NCI-H2196 (cell line): ENCODE results near the gene AKAP13.
A peak's percentile ranks its signal among the peaks of the same experiment; 100 is the strongest.
"Not testable (repeated sequence)": the region's sequence is repeated elsewhere in the genome, so short reads cannot be mapped to it uniquely, and the experiment has no call there.

Source experiments
- DNase-seq: peaks from one replicate; lab custom pipeline; 2025; ENCODE audit not compliant: unreplicated experiment; lab: John Stamatoyannopoulos, UW

Gene AKAP13

DNA sequence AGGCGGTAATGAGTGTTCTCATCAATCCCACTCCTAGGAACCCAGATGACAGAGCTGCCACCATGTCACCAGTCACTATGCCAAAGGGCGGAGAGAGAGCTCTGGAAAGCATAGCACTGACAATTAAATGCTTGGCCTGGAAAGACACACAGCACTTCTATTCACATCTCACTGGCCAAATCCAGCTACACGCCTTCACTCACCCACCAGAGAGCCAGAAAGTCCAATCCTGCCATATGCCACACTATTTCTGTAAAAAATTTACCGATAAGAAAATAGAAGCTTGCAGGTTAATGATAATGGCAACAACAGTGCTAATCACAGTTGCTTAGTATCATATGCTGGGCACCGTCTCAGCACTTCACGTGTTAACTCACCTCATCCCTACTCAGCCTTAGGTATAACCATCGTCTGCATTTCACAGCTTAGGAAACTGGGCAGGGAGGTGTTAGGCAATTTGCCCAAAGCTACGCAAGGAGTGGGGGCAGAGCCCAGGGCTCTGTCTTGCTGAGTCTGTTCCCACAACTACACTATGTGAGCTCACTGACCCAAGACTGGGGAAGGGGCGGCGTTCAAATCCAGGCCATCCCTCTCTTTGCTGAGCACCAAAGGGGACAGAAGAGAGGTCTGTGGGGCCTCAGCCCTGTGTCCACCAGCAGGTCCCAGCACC lies 397.8 kb downstream of the AKAP13 start:
- DNase-seq, result no peak

DNA sequence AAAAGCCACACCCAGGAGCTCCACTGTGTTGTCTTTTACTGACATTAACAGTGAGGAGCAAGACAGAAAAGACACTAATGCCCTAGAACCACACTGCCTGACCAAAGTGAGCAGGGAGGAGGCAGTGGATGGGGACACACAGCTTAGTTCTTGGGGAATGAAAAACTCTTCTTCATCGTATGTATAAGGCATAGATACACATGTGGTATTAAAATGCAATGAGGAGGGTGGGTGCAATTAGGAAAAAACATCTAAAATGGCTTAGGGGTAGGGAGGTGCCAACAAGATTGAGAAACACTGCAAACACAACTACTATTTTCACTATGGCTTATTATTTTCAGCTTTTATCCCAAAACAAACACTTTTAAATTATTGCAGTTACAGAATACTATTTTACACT lies 398.8 kb downstream of the AKAP13 start:
- no peak for DNase-seq

DNA sequence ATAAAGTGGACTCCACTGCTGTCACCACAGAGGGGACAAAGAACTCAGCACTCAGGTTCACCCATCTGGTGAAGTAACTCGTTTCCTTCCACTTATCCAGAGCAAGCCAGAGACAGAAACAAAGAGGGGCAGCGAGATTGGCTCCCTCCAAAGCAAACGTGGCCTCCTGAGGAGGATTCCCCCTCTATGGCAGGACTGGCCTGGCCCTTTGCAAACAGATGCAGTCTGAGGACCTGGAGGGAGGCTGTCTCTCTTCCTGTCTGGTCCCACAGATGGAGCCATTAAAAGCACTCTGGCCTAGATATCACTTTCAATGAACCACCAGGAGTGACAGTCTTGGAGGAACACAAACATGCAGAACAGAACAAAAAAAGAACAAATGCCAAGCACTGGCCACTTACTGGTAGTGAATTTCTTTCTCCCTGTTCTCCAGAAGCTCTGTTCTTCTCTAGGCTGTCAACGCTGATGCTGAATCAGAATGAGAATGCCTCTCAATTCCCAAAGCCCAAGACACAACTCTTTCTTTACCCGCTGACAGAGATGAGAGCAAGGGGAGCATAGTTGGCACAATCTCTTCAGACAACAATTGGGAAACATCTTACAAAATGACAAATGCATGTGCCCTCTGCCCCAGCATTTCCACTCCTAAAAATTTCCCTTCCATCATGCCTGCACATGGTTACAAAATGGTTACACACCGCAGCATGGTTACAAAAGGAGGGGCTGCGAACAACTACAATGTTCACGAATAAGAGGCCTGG lies 400.0 kb downstream of the AKAP13 start:
- no peak for DNase-seq

DNA sequence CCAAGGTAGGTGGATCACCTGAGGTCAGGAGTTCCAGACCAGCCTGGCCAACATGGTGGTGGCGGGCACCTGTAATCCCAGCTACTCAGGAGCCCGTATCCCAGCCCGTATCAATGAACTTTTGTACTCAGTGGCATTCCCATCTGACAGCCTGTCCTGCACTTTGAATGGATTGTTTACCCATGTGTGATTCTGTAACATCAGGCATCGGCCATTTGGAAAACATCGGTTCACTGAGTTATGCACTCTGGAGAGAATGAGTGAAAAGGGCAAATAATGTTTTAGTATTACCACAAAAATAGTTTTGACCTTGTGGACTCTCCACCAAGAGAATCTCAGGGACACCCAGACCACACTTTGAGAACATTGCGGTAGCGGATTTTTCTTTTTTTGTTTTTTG lies 400.7 kb downstream of the AKAP13 start:
- DNase-seq, result no peak

DNA sequence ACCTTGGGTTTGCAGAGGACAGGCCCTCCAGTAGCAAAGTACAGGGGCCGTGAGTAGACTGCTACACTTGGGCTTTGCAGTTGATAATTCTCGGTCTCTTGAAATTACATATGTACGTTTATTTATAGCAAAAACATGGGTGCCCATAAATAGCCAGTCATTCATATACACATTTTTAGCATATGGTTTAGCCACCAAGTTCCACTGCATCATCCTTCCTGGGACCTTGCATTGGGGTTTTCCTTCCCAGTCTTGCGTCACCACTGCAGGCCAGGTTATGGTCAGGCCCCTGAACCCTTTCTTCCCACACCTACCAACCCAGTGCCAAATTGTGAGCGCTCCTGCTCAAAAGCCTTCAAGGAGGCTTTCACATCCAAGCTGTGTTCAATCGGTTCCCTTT lies 401.7 kb downstream of the AKAP13 start:
- no peak for DNase-seq

DNA sequence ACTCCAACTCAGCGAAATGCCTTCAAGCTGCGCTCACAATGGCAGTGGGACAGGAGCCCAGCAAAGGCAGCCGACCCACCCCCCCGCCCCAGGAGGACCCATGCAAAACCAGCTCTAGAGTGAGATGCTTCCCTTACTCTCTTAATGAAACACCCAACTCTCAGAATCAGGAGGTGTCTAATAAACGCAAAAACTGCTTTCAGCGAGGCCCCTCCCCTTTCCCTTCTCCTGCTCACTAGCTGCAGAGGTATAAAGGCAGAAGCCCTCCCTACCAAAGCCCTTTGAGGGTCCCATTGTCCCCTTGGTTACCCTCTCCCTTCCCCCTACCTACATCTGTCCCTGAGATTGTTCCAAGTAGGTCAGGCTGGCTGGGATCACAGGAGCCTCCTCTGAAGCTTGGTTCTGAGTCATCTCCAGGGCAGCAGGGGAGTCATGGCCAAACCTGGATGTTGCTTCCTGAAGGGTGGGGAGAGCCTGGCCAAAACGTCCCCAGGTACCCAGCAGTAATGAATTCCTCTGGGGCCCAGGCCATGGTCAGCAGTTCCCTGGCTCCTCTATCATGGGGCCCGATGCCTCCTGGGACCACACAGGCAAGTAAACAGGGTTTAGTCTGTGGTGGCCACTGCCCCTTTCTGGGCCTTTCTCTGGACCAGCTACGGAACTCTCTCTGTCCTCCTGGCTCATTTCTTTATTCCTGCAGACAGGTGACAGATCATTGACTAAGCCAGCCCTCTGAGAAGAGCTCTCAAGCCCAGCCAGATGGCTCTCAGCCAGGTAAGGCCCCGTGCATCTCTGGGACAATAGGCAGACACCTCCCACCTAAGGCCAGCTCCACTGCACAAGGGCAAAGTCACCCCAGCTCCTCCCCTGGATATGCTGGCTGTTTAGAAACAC lies 405.7 kb downstream of the AKAP13 start:
- peak; percentile 66 for DNase-seq

DNA sequence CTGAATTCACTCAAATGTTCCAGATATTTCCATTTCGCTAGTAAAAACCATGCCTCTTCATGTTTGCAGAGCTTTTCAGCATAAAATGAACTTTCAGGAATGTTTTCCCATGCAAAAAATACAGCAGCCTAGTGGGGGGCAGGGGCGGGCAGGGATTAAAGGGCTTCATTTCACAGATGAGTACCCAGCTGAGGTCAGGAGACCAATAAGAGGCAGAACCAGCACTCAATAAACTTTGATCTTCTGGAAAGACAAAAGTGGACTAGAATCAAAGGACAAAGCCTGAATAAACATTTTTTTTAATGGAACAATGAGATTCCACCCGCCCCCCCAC lies 406.3 kb downstream of the AKAP13 start:
- DNase-seq, result no peak

DNA sequence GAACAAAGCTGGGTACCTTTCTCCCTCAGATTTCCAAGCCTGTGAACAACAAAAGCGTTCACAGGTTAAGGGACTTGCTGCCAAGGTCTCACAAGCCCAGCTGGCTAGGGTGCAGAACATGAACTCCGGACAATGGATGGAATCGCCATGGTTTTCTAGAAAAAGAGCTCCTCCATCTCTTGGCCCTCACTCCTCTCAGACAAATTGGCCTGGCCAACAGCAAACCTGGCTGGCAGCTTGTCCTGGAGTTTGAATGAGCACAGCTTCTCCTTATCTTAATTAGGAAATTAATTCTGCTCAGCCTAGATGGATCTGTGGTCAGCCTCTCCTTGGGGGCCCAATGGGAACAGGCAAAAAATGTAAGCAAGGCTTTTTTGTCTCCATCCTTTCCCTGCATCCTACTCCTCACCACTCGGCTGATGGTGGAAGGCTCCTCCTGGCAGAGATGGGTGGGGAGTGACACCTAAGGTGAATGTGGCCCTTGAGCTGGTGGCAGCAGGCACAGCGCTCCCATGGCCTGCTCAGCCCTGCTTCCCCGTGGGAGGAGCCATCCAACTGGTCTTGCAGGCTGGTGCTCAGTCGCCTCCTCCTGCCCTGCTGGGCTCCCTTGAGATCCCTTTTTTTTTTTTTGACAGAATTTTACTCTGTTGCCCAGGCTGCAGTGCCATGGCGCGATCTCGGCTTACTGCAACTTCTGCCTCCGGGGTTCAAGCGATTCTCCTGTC lies 408.5 kb downstream of the AKAP13 start:
- DNase-seq, result no peak

DNA sequence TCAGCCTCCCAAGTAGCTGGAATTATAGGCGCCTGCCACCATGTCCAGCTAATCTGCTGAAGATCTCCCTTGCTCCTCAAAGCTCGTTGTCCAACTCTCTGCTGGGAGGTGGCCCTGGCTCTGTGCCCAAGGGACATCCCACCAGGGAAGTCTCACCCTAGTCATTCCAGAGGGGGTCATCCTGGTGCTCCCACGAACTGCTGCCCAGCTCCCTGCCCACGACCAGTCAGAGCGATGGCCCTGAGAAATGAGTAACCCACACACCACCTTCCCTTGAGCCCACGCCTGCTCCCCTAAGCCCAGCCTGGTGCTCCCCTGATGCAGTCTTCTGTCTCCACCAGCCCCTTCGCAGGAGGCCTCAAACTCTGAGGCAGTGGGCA lies 409.1 kb downstream of the AKAP13 start:
- no peak for DNase-seq

DNA sequence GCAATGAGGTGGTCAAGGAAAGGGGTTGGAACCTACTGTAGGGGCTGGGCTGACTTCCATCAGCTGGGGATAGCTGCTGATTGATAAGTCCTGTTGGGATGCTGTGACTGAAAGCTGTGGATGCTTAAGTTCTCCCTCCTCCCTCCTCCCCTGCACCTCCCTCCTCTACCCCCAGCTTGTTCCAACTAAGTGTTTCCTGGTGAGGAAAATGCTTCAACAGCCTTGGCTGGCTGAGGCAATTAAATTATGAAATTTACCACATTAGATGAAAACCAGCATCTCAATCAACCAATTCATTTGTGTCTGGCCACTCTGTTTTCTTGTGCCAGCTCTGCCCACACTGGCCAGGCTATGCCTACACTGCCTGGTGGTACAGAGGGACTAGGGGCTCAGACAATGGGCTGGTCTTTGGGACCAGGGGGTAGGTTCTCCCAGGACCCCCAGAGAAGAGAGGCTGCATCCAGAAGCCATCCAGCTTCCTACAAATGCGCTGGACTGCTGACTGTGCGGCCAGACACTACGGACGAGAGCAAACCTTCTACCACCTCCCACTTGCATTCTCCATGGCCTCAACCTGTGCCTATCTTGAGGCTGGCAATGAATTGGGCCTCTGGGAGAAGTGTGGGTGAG lies 411.8 kb downstream of the AKAP13 start:
- no peak for DNase-seq

DNA sequence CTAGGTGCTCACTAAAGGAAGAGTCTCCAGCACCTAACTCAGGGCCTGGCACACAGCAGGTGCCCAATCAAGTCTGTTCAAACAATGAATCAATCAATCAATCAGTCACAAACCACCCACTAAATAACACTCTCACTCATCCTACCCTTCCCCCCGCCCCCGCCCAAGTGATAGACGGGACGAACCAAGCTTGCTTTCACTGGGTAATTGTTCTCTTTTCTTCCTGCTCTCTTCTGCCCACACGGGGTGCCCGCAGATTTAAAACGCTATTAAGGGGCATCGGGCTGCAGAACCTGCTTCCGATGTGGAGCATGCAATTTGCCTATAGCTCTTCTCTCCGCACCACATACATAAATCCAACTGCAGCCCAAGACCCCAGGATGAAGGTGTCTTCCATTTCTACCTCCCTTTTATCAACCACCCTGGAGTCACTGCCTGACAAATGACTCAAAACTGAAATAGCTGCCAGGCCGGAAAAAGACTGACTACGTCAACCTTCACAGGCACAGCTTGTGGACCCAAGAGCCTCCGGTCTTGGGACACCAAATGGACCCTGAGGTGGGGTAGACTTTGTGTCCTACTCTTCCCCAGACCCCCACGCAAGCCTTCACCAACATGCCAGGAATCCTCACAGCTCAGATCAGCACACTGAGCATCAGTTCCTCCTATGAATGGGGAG lies 412.6 kb downstream of the AKAP13 start:
- no peak for DNase-seq

DNA sequence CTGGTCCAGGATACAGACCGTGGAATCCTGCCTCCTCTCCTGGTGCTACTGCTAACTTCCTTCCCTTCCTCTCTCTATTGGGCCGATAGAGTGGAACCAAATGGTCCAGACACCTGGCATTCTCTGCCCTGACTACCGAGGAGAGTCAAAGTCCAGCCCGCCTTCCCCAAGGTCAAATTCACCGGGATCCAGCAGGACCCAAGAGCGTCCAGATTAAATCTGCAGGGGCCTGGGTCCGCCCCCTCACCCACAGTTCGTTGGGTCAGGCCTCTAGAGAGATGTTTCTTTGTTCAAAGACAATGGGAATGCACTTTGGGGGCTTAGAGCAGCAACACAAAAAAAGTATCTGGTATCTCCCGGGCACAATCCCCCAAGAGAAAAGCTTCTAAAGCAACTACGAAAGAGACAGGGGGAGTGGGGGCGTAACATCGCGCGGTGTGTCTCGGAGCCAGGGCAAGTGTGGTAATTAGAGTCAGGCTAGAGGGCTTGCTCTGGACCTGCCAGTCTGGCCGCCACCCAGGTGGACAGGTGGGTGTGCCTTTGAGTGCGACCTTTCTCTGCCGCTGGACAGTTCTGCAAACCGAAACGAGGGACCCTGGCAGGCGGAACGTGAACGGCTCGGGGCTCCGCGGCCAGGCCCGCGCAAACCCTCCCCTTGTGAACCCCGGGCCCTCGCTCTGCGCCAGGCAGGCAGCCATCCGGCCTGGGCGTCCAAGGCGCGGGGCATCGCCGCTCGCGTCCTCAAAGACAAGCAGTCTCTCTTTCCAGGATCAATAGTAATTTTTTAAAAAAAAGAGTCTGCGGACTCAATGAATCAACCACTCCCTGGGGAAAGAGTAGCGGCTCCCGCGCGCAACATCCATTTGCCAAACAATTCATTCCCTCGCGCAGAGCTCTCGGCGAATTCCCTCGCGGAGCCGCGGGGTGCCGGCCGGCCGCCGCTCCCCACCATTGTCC lies 413.5 kb downstream of the AKAP13 start:
- DNase-seq, result no peak

DNA sequence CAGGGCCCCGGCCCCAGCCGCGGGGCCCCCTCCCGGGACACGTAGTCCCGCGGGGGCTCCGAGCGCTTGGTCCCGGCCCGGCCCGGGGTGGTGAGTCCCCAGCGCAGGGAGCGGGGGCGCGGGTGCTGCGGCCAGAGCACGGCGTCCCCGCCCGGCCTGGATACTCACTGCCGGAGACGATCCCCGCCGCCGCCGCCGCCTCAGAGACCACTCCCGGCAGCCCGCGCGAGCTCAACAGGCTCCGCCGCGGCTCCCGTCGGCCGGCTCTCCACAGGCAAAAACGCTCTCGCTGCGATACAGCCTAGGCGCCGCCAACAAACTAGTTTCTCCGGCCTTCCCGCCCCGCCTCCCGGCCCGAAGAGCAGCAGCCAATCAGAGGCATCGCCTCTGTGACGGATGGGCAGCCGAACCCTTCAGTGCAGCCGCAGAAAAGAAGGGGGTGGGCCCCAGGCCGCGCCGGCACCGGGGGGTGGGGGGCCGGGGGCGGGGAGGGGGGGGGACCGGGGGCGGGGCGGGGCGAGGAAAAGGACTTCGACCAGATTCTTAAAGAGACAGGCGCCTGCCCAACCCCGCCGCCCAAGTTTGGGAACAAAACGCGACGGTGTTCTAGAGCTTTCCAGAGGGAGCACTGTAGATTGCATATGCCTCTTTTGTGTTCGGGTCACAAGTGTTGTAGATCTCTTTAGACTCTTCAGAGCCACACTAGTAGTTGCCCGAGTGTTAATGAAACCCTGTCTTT lies 414.4 kb downstream of the AKAP13 start, which contains the start of gene KLHL25:
KLHL25 (minus strand) TSS at position 328 of the 739 bp plus-strand sequence. CDS start 25,115 bp downstream, outside the sequence.
- DNase-seq, result peak; percentile 81

DNA sequence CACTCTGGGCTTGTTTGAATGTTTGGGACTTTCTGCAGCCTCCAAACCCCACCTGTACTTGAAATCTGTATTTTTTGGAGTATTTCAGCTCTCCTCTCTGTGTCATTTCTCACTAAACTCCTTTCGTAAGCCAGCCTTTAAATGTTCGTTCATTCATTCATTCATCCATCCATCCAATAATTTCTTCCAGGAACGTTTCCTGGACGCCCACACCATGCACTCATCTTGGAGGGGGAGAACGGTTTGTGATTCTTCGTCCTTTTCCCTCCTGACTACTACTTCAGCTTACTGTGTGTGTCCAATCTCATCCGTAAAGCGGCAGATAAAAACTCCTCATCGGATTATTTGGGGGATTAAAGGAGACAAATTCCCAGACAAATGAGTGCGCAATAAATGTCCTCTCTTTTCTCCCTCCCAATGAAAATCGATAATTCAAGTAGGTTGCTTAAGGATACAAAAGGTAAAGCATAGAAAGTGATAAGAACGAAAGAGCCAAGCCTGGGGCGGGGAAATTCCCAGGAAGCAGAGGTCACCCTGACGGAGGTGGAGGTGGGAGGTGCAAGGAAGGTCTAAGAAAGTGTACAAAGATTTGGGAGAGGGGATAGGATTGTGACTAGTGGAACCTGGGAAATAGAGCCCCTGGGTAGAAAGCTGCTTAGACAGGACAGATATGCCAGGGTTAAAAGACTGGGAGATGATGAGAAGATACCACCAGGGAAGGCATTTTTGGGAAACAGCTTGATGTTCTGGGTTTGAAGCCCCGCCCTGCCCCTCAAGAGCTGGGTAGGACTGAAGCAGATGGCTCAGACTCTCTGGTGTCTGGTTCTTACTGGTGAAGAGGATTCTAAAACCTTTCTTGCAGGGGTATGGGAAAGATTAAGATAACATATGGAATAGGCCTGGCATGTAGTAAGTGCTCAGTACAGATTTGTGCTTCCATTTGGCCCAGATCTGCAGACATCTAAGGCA lies 415.2 kb downstream of the AKAP13 start:
- no peak for DNase-seq

DNA sequence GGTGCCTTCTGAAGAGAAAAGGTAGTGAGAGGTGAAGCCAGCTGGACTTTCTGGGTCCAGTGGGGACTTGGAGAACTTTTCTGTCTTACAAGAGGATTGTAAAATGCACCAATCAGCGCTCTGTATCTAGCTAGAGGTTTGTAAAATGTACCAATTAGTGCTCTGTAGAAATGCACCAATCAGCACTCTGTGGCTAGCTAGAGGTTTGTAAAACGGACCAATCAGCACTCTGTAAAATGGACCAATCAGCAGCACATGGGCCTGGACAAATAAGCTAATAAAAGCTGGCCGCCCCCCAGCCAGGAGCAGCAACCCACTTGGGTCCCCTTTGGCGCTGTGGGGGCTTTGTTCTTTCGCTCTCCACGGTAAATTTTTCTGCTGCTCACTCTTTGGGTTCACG lies 416.0 kb downstream of the AKAP13 start:
- DNase-seq, result not testable (repeated sequence)
